GM19438 (cell line): Measurements from ENCODE around the gene CLMN.

Experiments used
- ATAC-seq: cut with Tn5 transposase; IDR thresholded peaks from one replicate; pipeline ENCODE4 v1.9.1; 2021; ENCODE audit warnings: low read depth; ENCODE audit not compliant: unreplicated experiment

The CLMN gene

GRCh38 chr14:95265106-95266094 is 54.3 kb downstream of the CLMN start:
- peak; percentile 91 for ATAC-seq

GRCh38 chr14:95264271-95264973 is 55.3 kb downstream of the CLMN start:
- ATAC-seq, result no peak

DNA sequence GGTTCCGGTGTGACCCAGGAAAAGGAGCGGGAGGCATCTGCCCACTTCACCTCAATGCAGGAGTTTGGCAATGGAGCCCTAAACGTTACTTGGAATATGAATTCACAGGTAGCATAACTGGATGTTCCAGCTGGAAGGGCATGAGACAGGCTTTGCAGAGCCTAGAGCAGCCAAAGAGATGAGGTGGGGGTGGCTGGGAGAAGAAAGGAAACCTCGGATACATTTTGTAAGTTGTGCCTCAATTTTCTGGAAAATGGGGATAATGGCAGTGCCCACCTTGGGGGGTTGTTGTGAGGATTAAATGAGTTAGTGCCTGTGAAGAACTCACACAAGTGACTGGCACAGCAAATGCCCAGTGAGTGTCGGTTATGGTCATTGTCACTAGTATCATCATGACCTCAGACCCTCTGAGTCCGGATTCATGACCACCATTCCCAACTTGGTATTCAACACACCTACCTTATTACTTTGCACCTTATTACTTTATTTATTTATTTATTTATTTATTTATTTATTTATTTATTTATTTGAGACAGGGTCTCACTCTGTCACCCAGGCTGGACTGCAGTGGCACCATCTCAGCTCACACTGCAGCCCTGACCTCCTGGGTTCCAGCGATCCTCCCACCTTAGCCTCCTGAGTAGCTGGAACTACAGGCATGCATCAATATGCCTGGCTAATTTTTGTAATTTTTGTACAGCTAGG is 56.0 kb downstream of the CLMN start:
- ATAC-seq, result no peak

DNA sequence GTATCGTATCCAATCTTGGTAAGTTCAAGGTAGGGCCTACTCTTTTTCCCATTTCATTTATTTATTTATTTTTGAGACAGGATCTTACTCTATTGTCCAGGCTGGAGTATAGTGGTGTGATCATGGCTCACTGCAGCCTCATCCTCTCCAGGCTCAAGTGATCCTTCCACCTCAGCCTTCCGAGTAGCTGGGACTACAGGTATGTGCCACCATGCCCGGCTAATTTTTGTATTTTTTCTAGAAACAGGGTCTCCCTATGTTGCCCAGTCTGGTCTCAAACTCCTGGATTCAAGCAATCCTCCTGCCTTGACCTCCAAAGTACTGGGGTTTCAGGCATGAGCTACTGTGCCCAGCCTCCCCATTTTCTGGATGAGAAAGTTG is 57.2 kb downstream of the CLMN start:
- ATAC-seq, result no peak

- no peak for ATAC-seq
Measured at GRCh38 chr14:95261616-95262510, 57.8 kb downstream of the CLMN start.

DNA sequence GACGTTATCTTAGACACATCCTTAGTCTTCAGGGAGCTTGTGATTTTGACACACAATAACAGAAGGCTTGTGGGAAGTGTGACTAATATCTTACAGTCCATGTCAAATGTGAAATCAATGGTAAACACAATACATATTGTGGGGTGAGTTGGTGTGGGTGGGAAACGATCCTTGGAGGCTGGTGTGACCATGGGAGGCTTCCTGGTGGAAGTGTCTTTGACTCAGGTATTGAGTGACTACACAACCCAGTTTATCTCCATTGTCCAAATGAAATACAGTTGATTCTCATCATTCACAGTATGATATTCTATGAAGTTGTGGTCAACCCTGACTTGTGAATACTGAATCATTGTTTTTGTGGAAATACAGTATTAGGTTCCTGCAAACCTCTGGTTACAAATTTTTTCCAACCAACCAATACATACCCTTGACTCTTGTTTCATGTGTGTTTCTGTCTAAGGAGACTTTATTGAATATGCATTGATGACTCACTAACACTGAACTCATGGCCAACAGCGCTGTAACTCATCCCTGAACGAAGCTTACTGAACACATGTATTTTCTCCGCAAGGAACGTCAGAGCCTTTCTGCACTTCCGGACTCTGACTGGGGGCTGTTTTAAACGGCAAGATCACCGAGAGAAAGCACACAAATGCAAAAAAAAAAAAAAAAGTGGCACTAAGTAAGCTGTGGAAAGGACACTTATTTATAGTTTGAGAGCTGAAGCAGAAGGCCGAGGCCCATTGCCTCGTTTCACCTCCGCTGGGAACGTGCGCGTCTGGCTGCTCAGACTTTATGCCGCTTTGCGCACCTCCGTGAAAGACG is 59.0 kb downstream of the CLMN start:
- ATAC-seq, result no peak

DNA sequence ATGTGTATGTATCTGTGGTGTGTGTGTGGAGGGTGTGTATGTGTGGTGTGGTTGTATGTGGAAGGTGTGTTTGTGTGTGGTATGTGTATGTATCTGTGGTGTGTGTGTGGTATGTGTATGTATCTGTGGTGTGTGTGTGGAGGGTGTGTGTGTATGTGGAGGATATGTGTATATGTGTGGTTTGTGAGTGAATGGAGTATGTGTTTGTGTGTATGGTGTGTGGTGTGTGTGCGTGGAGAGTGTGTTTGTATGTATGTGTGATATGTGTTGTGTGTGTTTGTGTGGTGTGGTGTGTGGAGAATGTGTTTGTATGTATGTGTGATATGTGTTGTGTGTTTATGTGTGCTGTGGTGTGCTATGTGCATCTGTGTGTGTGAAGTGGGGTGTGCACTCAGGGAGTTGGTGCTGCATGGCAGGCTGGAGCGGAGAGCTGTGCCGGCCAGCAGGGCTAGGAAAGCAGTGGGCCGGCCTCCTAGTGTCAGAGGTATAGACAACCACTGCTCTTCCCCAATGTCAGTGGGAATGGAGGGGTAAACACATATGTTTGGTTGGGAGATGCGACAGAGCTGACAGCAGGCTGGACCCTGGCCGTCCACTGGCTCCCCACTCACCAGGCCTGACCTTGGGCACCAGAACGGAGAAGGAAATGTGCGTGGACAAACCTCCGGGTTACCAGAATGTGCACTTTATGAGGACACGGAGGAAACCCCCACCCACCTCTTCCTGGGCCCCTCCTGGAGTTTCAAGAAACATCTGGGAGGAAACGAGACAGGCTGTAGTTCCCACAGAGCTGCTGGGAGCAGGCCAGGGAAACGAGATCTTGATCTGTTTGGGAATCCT is 60.7 kb downstream of the CLMN start:
- ATAC-seq, result no peak

DNA sequence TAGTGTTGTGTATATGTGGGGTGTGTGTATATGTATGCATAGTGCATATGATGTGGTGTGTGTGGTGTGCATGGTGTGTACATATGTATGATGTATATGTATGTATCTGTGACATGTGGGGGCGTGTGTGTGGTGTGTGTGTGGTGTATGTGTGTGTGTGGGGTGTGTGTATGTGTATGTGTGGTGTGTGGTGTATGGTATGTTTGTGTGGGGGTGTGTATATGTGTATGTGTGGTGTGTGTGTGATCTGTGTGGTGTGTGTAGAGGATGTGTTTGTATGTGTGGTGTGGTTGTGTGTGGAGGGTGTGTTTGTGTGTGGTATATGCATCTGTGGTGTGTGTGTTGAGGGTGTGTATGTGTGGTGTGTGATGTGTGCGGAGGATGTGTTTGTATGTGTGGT is 61.6 kb downstream of the CLMN start:
- no peak for ATAC-seq

- ATAC-seq, result no peak
Measured at GRCh38 chr14:95257521-95257920, 62.2 kb downstream of the CLMN start.

- ATAC-seq, result no peak
Measured at GRCh38 chr14:95256776-95257060, 63.0 kb downstream of the CLMN start.

- ATAC-seq, result no peak
Measured at GRCh38 chr14:95256002-95256775, 63.5 kb downstream of the CLMN start.

GRCh38 chr14:95255487-95255886 is 64.2 kb downstream of the CLMN start:
- peak; percentile 48 for ATAC-seq

- ATAC-seq, result peak; percentile 42
Measured at GRCh38 chr14:95255013-95255412, 64.7 kb downstream of the CLMN start.

- no peak for ATAC-seq
Measured at GRCh38 chr14:95254288-95254687, 65.4 kb downstream of the CLMN start.

DNA sequence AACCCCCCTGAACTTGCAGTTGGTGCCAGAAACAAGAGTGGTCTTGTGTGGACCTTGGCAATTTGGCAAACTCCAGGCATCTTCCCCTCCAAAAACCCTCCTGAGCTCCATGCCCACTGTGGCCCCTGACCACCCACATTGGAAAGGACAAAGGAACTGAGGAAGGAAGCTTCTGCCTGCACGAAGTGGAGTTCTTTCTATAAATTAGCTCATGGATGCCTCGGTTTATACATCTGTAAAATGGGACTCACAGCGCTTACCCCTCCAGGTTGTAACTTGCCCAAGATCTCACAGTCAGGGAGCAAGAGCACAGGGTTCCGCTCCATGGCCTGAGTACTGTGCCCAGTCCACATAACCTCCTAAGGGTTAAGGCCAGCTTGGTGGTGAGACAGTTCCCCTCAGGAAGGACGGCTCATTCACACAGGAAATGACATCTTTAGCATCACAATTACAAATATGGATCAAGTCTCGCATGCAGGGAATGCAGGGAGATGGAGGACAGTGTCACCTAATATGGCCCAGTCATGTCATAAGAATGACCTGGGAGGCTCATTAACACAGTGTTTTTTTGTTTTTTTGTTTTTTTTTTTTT is 66.6 kb downstream of the CLMN start:
- ATAC-seq, result no peak

- ATAC-seq, result no peak
Measured at GRCh38 chr14:95252219-95252618, 67.5 kb downstream of the CLMN start.

DNA sequence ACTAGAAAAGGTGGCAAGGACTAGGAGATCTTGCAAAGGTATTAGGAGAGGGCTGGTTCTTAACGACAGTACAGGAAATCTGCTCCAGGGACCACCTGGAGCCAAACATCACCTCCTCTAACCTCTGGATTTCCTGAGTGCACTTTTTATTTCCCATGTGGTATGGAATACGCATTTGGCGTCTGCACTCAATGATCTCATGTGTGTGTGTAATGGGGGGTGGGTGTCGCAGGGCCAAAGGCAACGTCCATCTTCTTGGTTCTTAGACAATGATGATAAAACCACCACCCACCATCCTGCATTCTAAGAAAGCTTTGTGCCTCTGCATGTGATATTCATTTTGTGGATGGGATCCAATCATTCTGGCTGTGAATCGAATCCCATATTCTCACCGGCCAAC is 68.8 kb downstream of the CLMN start:
- ATAC-seq, result no peak
